ENCODE measurements around the gene SMAD3. TPM values are rescaled to one million over a fixed set of nuclear protein-coding genes. Genes with fewer than 3 reads are reported as not detected.

The SMAD3 gene
- total and polyA plus RNA-seq, 2 donors, result 8.8 to 21.6 TPM

DNA sequence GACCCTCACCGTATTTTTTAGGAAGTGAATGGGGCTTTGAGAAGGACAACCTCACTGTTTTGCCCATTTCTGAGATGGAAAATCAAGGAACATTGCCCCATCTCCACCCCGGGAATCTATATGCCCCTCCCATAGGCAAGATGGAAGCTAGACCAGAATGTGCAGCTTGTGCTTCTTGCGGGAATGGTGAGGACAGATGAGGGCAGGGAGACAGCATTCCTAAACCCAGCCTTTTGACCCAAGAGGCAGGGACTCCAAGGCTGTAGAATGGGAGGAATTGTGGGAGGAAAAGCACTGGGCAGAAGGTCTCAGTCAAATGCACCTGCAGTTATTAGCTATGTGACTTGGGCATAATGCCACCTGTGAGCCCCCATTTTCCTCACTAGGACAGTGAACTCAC lies 66.9 kb downstream of the SMAD3 start:
- Histone ChIP-seq H3K36me3 (ENCODE audit: control insufficient read depth in 2 of 2, insufficient read depth in 2 of 2, low read length in 1 of 2) (peaks cover 0 to 4% of the 10 kb centered on the region in 2 donors), H3K27ac (ENCODE audit: low read depth in 1 of 2, low read length in 1 of 2) (no peak overlapping the region), H3K9me3 (ENCODE audit: control insufficient read depth in 2 of 2, insufficient read depth in 1 of 2, low read length in 1 of 2) (no peaks in the 10 kb centered on the region), H3K4me3 (ENCODE audit: low read length in 2 of 2) (no peak overlapping the region), H3K4me1 (ENCODE audit: control insufficient read depth in 2 of 2, insufficient read depth in 2 of 2, low read length in 2 of 2) (peaks cover 19 to 56% of the 10 kb centered on the region in 2 donors), H3K27me3 (ENCODE audit: control insufficient read depth in 2 of 2, insufficient read depth in 1 of 2, low read length in 1 of 2) (no peaks in the 10 kb centered on the region)
- WGBS, result 97% methylated on average over 3 of the region's 3 CpGs
- no peak for DNase-seq (ENCODE audit: low read depth in 6 of 9, low spot score in 9 of 9)

DNA sequence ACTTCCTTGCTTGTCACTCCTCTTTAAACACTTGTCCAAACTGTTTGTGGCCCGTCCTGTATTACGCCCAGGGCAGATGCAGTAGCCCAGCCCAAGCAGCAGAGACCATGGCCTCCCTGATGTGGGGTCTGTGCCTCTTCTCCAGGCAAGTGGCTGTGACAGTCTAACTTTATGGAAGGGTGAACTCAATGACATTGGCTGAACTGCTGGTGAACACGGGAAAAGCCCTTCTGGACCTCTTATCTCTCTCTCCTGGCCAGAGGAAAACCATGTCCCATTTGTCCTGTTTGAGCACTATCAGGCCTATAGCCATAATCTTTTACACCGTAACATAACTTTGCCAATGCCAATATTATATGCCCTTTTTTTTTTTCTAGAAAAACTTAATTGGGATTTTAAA lies 67.6 kb downstream of the SMAD3 start:
- 96% methylated on average over 4 of the region's 4 CpGs for WGBS
- no peak for DNase-seq (ENCODE audit: low read depth in 6 of 9, low spot score in 9 of 9)
- H3K36me3 ChIP-seq (ENCODE audit: control insufficient read depth in 2 of 2, insufficient read depth in 2 of 2, low read length in 1 of 2), result no peaks in the 10 kb centered on the region
- H3K27me3 ChIP-seq (ENCODE audit: control insufficient read depth in 2 of 2, insufficient read depth in 1 of 2, low read length in 1 of 2), result no peaks in the 10 kb centered on the region
- no peak overlapping the region for H3K4me3 ChIP-seq (ENCODE audit: low read length in 2 of 2)
- peaks cover 19 to 61% of the 10 kb centered on the region in 2 donors for H3K4me1 ChIP-seq (ENCODE audit: control insufficient read depth in 2 of 2, insufficient read depth in 2 of 2, low read length in 2 of 2)
- H3K27ac ChIP-seq (ENCODE audit: low read depth in 1 of 2, low read length in 1 of 2), result peak overlapping the region in 1 of 2 donors; percentile 3
- H3K9me3 ChIP-seq (ENCODE audit: control insufficient read depth in 2 of 2, insufficient read depth in 1 of 2, low read length in 1 of 2), result no peaks in the 10 kb centered on the region

DNA sequence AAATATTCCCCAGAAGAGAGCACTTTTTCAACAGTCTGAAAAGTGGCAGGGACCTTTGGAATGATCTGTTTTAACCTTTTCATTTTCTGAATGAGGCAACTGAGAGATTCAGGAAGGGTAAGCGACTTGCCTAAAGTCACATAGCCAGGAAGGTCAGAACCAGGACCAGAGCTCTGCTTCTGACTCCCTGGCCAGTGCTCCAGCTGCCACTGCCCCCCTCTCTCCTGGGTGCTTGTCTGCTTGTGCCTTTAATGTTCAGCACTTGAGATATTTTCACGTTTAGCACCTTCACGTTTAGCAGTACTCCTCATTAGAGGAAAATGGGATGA lies 68.3 kb downstream of the SMAD3 start:
- Histone ChIP-seq H3K36me3 (ENCODE audit: control insufficient read depth in 2 of 2, insufficient read depth in 2 of 2, low read length in 1 of 2) (no peaks in the 10 kb centered on the region), H3K4me1 (ENCODE audit: control insufficient read depth in 2 of 2, insufficient read depth in 2 of 2, low read length in 2 of 2) (peaks cover 19 to 63% of the 10 kb centered on the region in 2 donors), H3K4me3 (ENCODE audit: low read length in 2 of 2) (no peak overlapping the region), H3K27ac (ENCODE audit: low read depth in 1 of 2, low read length in 1 of 2) (peak overlapping the region; percentile 31 to 95), H3K27me3 (ENCODE audit: control insufficient read depth in 2 of 2, insufficient read depth in 1 of 2, low read length in 1 of 2) (no peaks in the 10 kb centered on the region), H3K9me3 (ENCODE audit: control insufficient read depth in 2 of 2, insufficient read depth in 1 of 2, low read length in 1 of 2) (no peaks in the 10 kb centered on the region)
- DNase-seq (ENCODE audit: low read depth in 6 of 9, low spot score in 9 of 9), result no peak
- WGBS, result 85% methylated on average over 3 of the region's 3 CpGs

DNA sequence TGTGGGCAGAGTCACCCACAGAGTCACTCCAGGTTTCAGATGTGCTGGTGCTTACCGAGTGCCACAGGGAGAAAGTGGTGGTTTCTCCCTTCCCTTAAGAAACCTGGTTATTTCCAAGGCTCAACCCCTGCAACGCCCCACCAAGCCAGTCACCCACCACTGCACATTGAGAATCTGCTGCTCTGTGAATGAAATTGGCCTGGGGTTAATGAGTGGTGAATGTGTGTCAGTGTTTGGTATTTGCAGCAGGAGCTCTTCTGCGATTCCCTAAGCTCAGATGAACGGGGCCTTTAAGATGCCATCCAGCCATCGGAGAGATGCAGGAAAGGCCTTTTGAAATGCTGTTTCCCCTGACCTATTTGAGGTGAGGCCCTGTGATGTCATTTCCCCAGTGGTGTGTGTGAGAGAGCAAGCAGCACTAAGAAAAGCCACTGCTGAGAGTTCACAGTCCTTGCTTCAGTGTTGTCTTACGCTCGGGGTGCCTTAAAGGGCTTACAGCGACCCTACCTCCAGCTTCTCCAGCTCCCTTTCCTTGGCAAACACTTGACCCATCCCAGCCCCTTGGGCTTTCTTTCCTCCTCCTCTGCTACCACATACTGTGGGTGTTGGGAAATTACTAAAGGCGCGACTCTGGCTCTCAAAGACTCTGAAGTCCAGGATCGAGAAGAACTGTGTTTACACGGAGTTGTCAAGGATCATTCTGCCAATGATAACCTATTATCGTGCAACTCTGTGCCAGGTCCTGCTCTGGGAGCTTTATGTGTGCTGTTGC lies 68.9 kb downstream of the SMAD3 start:
- Histone ChIP-seq H3K4me3 (ENCODE audit: low read length in 2 of 2) (peak overlapping the region; percentile 12 to 19), H3K27ac (ENCODE audit: low read depth in 1 of 2, low read length in 1 of 2) (peak overlapping the region; percentile 91 to 95), H3K27me3 (ENCODE audit: control insufficient read depth in 2 of 2, insufficient read depth in 1 of 2, low read length in 1 of 2) (no peaks in the 10 kb centered on the region), H3K4me1 (ENCODE audit: control insufficient read depth in 2 of 2, insufficient read depth in 2 of 2, low read length in 2 of 2) (peaks cover 19 to 64% of the 10 kb centered on the region in 2 donors), H3K9me3 (ENCODE audit: control insufficient read depth in 2 of 2, insufficient read depth in 1 of 2, low read length in 1 of 2) (no peaks in the 10 kb centered on the region), H3K36me3 (ENCODE audit: control insufficient read depth in 2 of 2, insufficient read depth in 2 of 2, low read length in 1 of 2) (no peaks in the 10 kb centered on the region)
- peak; percentile 60 to 93 (median 80) for DNase-seq (ENCODE audit: low read depth in 6 of 9, low spot score in 9 of 9)
- 43% methylated on average over 13 of the region's 13 CpGs for WGBS

DNA sequence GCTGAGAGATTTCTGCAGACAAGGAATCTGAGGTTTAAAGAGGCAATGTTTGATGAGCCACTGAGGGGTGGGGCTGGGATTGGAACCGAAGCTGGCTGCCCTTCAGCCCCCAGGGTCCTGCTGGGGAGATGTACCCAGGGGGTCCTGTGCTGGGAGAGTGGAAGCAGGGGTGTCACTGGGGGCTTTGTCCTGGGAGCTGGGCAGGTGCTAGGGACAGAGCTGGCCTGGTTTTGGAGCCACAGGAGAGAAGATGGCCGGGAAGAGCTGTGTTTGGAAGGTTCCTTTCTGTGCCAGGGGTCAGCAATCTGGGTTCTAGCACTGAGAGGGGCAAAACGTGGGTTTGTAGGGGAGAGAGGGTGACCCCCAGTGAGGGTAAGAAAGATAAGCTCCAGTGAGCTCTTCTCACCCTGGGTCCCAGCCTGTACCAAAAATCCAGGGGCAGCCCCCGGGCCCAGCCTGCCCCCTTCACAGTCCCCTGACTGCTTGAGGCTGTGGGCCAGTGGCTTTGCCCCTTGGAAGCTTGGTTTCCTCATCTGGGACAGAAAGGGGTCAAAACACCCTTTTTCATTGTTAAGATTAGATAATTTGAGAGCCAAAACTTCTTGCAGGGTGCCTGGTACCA lies 69.6 kb downstream of the SMAD3 start:
- no peaks in the 10 kb centered on the region for H3K36me3 ChIP-seq (ENCODE audit: control insufficient read depth in 2 of 2, insufficient read depth in 2 of 2, low read length in 1 of 2)
- DNase-seq (ENCODE audit: low read depth in 6 of 9, low spot score in 9 of 9), result no peak
- H3K27me3 ChIP-seq (ENCODE audit: control insufficient read depth in 2 of 2, insufficient read depth in 1 of 2, low read length in 1 of 2), result no peaks in the 10 kb centered on the region
- peak overlapping the region; percentile 91 to 95 for H3K27ac ChIP-seq (ENCODE audit: low read depth in 1 of 2, low read length in 1 of 2)
- no peaks in the 10 kb centered on the region for H3K9me3 ChIP-seq (ENCODE audit: control insufficient read depth in 2 of 2, insufficient read depth in 1 of 2, low read length in 1 of 2)
- 85% methylated on average over 4 of the region's 4 CpGs for WGBS
- H3K4me1 ChIP-seq (ENCODE audit: control insufficient read depth in 2 of 2, insufficient read depth in 2 of 2, low read length in 2 of 2), result peaks cover 19 to 70% of the 10 kb centered on the region in 2 donors
- H3K4me3 ChIP-seq (ENCODE audit: low read length in 2 of 2), result peak overlapping the region in 1 of 2 donors; percentile 19

DNA sequence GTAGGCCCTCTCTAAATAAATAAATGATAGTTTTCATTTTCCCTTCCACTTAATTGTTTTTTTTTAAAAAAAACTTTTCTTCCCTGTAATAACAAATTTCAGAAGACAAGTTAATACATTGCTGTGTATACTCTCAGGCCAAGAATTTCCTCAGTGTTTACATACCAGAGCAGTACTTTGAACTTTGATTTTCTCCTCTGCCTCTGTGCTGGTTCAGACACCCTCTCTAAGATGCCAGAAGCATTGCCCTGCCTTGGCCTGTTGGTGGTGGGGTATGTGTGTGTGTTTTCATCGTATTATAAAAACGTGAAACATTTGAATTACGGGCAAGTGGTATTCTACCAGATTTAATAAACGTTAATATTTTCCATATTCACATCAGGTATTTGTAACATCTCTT lies 70.1 kb downstream of the SMAD3 start:
- Histone ChIP-seq H3K4me3 (ENCODE audit: low read length in 2 of 2) (no peak overlapping the region), H3K4me1 (ENCODE audit: control insufficient read depth in 2 of 2, insufficient read depth in 2 of 2, low read length in 2 of 2) (peaks cover 19 to 73% of the 10 kb centered on the region in 2 donors), H3K36me3 (ENCODE audit: control insufficient read depth in 2 of 2, insufficient read depth in 2 of 2, low read length in 1 of 2) (no peaks in the 10 kb centered on the region), H3K9me3 (ENCODE audit: control insufficient read depth in 2 of 2, insufficient read depth in 1 of 2, low read length in 1 of 2) (no peaks in the 10 kb centered on the region), H3K27ac (ENCODE audit: low read depth in 1 of 2, low read length in 1 of 2) (peak overlapping the region in 1 of 2 donors; percentile 95), H3K27me3 (ENCODE audit: control insufficient read depth in 2 of 2, insufficient read depth in 1 of 2, low read length in 1 of 2) (no peaks in the 10 kb centered on the region)
- WGBS, result 93% methylated on average over 4 of the region's 4 CpGs
- DNase-seq (ENCODE audit: low read depth in 6 of 9, low spot score in 9 of 9), result peak in 1 of 9 donors; percentile 46

DNA sequence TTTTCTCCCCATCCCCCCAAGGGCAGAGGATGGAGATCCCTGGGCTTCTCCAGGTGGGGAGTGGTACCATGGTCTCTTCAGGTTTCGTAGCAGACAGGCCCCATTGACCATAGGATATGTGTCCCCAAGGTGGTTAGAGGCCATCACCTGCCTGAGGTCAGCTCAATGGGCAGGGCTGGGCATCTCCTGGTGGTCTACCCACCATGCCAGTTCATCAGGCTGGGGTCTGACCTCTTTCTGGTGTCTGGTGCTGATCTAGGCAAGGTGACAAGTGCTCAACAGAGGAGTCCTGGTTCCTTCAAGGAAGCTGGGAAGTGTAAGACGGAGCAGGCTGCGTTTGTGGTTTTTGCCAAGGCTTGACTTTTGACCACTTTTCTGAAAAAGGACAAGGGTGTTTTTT lies 71.4 kb downstream of the SMAD3 start:
- 92% methylated on average over 3 of the region's 3 CpGs for WGBS
- Histone ChIP-seq H3K4me3 (ENCODE audit: low read length in 2 of 2) (no peak overlapping the region), H3K27me3 (ENCODE audit: control insufficient read depth in 2 of 2, insufficient read depth in 1 of 2, low read length in 1 of 2) (no peaks in the 10 kb centered on the region), H3K4me1 (ENCODE audit: control insufficient read depth in 2 of 2, insufficient read depth in 2 of 2, low read length in 2 of 2) (peaks cover 19 to 73% of the 10 kb centered on the region in 2 donors), H3K36me3 (ENCODE audit: control insufficient read depth in 2 of 2, insufficient read depth in 2 of 2, low read length in 1 of 2) (no peaks in the 10 kb centered on the region), H3K27ac (ENCODE audit: low read depth in 1 of 2, low read length in 1 of 2) (peak overlapping the region; percentile 32 to 62), H3K9me3 (ENCODE audit: control insufficient read depth in 2 of 2, insufficient read depth in 1 of 2, low read length in 1 of 2) (no peaks in the 10 kb centered on the region)
- DNase-seq (ENCODE audit: low read depth in 6 of 9, low spot score in 9 of 9), result no peak

DNA sequence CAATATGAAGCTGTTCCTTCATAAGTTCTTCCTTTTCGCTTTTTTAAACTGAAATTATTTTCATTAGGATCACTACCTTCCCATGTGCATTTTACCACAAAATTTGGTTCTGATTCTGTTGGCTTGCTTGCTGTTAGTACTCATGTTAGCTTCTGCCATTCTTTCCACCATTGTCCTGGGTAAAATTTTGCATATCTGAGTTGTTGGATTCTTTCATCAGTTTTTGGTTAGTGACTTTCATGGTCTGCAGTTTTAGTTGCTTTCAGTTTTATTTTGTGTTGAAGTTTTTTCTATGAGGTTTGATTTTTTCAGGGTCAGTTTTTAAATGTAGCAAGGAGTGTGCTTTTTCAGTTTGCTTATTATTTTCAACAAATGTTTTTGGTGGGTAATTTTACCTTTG lies 71.9 kb downstream of the SMAD3 start:
- Histone ChIP-seq H3K36me3 (ENCODE audit: control insufficient read depth in 2 of 2, insufficient read depth in 2 of 2, low read length in 1 of 2) (no peaks in the 10 kb centered on the region), H3K9me3 (ENCODE audit: control insufficient read depth in 2 of 2, insufficient read depth in 1 of 2, low read length in 1 of 2) (no peaks in the 10 kb centered on the region), H3K27me3 (ENCODE audit: control insufficient read depth in 2 of 2, insufficient read depth in 1 of 2, low read length in 1 of 2) (no peaks in the 10 kb centered on the region), H3K27ac (ENCODE audit: low read depth in 1 of 2, low read length in 1 of 2) (peak overlapping the region; percentile 56 to 81), H3K4me3 (ENCODE audit: low read length in 2 of 2) (no peak overlapping the region), H3K4me1 (ENCODE audit: control insufficient read depth in 2 of 2, insufficient read depth in 2 of 2, low read length in 2 of 2) (peaks cover 19 to 73% of the 10 kb centered on the region in 2 donors)
- no peak for DNase-seq (ENCODE audit: low read depth in 6 of 9, low spot score in 9 of 9)
- WGBS, result 96% methylated on average over 1 of the region's 1 CpG

DNA sequence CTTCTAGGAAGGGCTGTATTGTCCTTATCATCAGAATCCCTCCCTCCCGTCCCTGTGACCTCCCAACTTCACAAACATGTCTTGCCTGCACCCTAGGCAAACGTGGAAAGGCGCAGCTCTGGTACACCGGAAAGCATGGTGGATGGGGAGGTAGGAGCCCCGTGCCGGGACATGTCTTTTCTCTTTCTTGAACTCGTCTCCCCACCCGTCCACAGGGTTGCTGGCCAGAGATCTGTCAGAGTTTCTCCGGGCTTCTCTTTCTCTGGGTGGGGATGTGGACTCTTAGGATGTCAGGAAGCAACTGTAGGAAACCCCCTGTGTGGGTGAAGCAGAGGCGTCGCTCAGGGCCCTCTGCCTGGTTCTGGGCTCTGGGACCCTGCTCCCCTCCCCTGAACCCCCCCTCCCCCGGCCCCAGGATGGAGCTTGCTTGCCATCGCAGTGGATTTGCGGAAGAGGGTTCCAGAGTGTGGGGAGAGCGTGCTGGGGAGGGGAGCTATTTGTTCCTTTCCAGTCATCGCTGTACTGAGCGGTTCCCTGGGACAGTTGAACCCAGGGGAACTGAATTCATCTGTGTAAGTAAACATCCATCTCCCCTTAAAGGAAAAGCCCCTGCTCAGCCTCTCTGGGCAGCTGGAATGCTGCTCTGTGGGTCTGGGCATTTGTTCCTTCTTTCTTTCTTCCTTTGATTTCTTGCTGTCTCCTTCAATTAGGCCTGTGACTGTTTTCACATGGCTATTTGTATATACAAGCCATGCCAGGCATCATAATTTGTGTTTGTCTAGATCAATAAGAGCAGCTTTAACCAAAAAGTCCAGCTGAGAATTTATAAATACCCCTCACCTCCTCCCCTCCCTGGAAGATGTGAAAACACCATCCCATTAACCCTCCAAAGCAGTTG lies 72.8 kb downstream of the SMAD3 start:
- H3K4me1 ChIP-seq (ENCODE audit: control insufficient read depth in 2 of 2, insufficient read depth in 2 of 2, low read length in 2 of 2), result peaks cover 19 to 66% of the 10 kb centered on the region in 2 donors
- no peaks in the 10 kb centered on the region for H3K36me3 ChIP-seq (ENCODE audit: control insufficient read depth in 2 of 2, insufficient read depth in 2 of 2, low read length in 1 of 2)
- H3K27ac ChIP-seq (ENCODE audit: low read depth in 1 of 2, low read length in 1 of 2), result peak overlapping the region; percentile 64 to 81
- WGBS, result 92% methylated on average over 17 of the region's 17 CpGs
- DNase-seq (ENCODE audit: low read depth in 6 of 9, low spot score in 9 of 9), result no peak
- no peaks in the 10 kb centered on the region for H3K27me3 ChIP-seq (ENCODE audit: control insufficient read depth in 2 of 2, insufficient read depth in 1 of 2, low read length in 1 of 2)
- H3K4me3 ChIP-seq (ENCODE audit: low read length in 2 of 2), result no peak overlapping the region
- H3K9me3 ChIP-seq (ENCODE audit: control insufficient read depth in 2 of 2, insufficient read depth in 1 of 2, low read length in 1 of 2), result no peaks in the 10 kb centered on the region
